OCI-LY1 (cell line): ENCODE measurements around the gene RAI14.

ENCODE experiments used
- CTCF ChIP-seq: fragments of 200-600 bp; sonication (generic), shearing (Covaris generic); IDR thresholded peaks from 2 replicates; pipeline ENCODE4 v1.5.1; 2017; ENCODE audit warnings: mild to moderate bottlenecking, antibody characterized with exemption, low read length, moderate library complexity, mixed read lengths
- EZH2 ChIP-seq: fragments of 200-600 bp; sonication (generic), shearing (Covaris generic); IDR thresholded peaks from 2 replicates; pipeline ENCODE4 v1.8.0; 2017; ENCODE audit warnings: borderline replicate concordance, mixed run types, mild to moderate bottlenecking, antibody characterized with exemption, low read length, moderate library complexity, mixed read lengths

- TF ChIP-seq CTCF (no peak), EZH2 (no peak)
Measured at GRCh38 chr5:34703767-34704713, 47.9 kb downstream of the RAI14 start.
